Pancreas (tissue), 10 donors: ENCODE results near the gene ANTXR1. TPM values are rescaled to one million over a fixed set of nuclear protein-coding genes. Genes with fewer than 3 reads are reported as not detected.
A peak's percentile ranks its signal among the peaks of the same experiment; 100 is the strongest.

ENCODE experiments used
- ATAC-seq, 4 donors: fragments of 200-7000 bp; cut with Tn5 transposase; one replicate each; pipeline versions ENCODE4 v1.8.0 to v1.9.1; 2020; ENCODE audit warnings: mild to moderate bottlenecking in 4 of 4, moderate library complexity in 4 of 4
- DNase-seq, 6 donors: peaks; one replicate each; pipeline ENCODE4 v3.0.0-alpha.2; 2020
- FAIRE-seq: peaks from 2 replicates; lab custom pipeline; 2012; peaks lifted over from hg19 to GRCh38; lab: Jason Lieb, UNC
- H3K27ac ChIP-seq, 4 donors: fragments of 200-600 bp; sonication (generic); 1 replicate in 3 of 4; 2 replicates in 1 of 4; pipeline versions ENCODE4 v1.5.0 to v1.8.0; 2020
- H3K27me3 ChIP-seq, 4 donors: fragments of 200-600 bp; one replicate each; pipeline ENCODE4 v1.8.0; 2021
- H3K36me3 ChIP-seq, 3 donors: fragments of 200-600 bp; sonication (generic) in 1 of 3; one replicate each; pipeline versions ENCODE4 v1.5.0 to v1.8.0; 2020 to 2021
- H3K4me1 ChIP-seq, 3 donors: fragments of 200-600 bp; one replicate each; pipeline ENCODE4 v1.8.0; 2021
- H3K4me3 ChIP-seq, 4 donors: fragments of 200-600 bp; sonication (generic) in 2 of 4; one replicate each; pipeline versions ENCODE4 v1.5.0 to v1.8.0; 2020 to 2021
- H3K9me3 ChIP-seq, 4 donors: fragments of 200-600 bp; one replicate each; pipeline ENCODE4 v1.8.0; 2021
- WGBS, 2 donors: extraction: QIAGEN DNeasy Blood & Tissue Kit; methylation state at CpG; one replicate each; pipeline ENCODE4 v1.1.7; 2013; 5-methylcytosine and 5-hydroxymethylcytosine counted together
- intact Hi-C, 3 donors: fragments of 100-400 bp; cut with DNase I; formaldehyde crosslinking; loops; one replicate each; pipeline versions ENCODE4 v1.11.1 to v1.14.2; 2022
- polyA plus RNA-seq, 2 donors: library from polyadenylated mRNA; stranded (reverse); fragments of 200-250 nt; gene quantifications; one replicate each; pipeline ENCODE4 v1.2.3, GENCODE V29; 2013
- total RNA-seq, 6 donors: library from RNA; stranded (reverse); fragmentation: NEBNext Ultra II Directional in 4 of 6; extraction: Animal tissue kit (Norgen Biotek cat#: 25700) in 4 of 6; gene quantifications; one replicate each; pipeline versions ENCODE4 v1.2.1 to v1.2.4, GENCODE V29; 2021 to 2023
- TF ChIP-seq, protein P1 (sequence below), 4 donors: fragments of 200-600 bp; sonication (generic) in 3 of 4; IDR thresholded peaks; one replicate each; pipeline versions ENCODE4 v1.5.0 to v1.8.0; 2021; ENCODE audit warnings: antibody characterized with exemption in 4 of 4
- donor health status: healthy with polysubstance abuse.
- donor health status: DM: no; HTN: no; CAD: no; lungs with moderate emphysema.
- donor health status: DM: no; HTN: no; CAD: no.
- donor health status: control.
- donor health status: control.
- donor health status: Bipolar disorder and iron deficiency.
- donor health status: DM: yes; HTN: yes; CAD: no.
- donor health status: DM: no; HTN: no; CAD: no.
- donor health status: DM: no; HTN: no; CAD: no.
- donor health status: DM: yes; HTN: yes; CAD: no.

Gene ANTXR1
- total and polyA plus RNA-seq, 8 donors: 1.7 to 23.4 (median 2.5) TPM

GRCh38 chr2:69147841-69148533, 135.0 kb downstream of the ANTXR1 start:
- no peak for DNase-seq
- no peak for ATAC-seq
- Histone ChIP-seq H3K27ac (no peak overlapping the region), H3K27me3 (no peaks in the 10 kb centered on the region), H3K9me3 (no peaks in the 10 kb centered on the region), H3K36me3 (no peaks in the 10 kb centered on the region), H3K4me1 (no peaks in the 10 kb centered on the region), H3K4me3 (no peak overlapping the region)
- intact Hi-C loops: no loop called here
- 60 to 69% methylated on average over 13 of the region's 13 CpGs for WGBS, 2 donors
- TF ChIP-seq, protein P1, sequence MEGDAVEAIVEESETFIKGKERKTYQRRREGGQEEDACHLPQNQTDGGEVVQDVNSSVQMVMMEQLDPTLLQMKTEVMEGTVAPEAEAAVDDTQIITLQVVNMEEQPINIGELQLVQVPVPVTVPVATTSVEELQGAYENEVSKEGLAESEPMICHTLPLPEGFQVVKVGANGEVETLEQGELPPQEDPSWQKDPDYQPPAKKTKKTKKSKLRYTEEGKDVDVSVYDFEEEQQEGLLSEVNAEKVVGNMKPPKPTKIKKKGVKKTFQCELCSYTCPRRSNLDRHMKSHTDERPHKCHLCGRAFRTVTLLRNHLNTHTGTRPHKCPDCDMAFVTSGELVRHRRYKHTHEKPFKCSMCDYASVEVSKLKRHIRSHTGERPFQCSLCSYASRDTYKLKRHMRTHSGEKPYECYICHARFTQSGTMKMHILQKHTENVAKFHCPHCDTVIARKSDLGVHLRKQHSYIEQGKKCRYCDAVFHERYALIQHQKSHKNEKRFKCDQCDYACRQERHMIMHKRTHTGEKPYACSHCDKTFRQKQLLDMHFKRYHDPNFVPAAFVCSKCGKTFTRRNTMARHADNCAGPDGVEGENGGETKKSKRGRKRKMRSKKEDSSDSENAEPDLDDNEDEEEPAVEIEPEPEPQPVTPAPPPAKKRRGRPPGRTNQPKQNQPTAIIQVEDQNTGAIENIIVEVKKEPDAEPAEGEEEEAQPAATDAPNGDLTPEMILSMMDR (IDR thresholded peaks at IDR 0.05): no peak
- FAIRE-seq: no peak

DNA sequence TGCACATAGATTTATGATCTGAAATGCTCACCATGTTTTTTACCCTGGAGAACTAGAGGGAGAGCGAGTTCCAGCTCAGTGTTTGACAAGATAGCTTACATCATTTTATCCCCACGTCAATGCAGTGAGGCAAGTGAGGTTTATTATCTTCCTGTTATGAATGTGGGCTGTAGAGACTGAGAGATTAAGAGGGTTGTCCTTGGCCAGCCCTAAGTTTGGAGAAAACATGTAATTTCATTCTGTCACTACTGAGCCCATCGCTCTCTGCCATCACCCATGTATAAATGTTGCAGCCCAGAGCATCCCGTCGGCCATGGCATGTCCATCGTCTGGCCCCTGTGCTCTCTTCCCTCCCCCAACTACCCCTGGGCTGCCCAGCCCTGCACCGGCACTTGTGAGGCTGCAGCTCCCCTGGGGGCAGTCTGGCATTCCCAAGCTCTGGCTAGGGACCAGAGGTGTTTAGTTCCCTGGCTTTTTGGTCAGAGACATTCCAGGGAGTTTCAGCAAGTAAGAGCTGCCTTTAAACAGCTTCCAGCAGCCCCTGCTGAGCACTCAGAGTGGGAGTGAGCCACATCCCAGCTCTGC, 136.7 kb downstream of the ANTXR1 start:
- peak in 2 of 4 donors; percentile 25 to 37 for ATAC-seq
- TF ChIP-seq, protein P1 (IDR thresholded peaks at IDR 0.05): no peak
- DNase-seq: no peak
- H3K36me3 ChIP-seq: no peaks in the 10 kb centered on the region
- H3K4me1 ChIP-seq: no peaks in the 10 kb centered on the region
- H3K4me3 ChIP-seq: no peak overlapping the region
- H3K27ac ChIP-seq: no peak overlapping the region
- no peaks in the 10 kb centered on the region for H3K27me3 ChIP-seq
- 52 to 53% methylated on average over 7 of the region's 7 CpGs for WGBS, 2 donors
- no peak for FAIRE-seq
- intact Hi-C loops: no loop called here
- no peaks in the 10 kb centered on the region for H3K9me3 ChIP-seq

DNA sequence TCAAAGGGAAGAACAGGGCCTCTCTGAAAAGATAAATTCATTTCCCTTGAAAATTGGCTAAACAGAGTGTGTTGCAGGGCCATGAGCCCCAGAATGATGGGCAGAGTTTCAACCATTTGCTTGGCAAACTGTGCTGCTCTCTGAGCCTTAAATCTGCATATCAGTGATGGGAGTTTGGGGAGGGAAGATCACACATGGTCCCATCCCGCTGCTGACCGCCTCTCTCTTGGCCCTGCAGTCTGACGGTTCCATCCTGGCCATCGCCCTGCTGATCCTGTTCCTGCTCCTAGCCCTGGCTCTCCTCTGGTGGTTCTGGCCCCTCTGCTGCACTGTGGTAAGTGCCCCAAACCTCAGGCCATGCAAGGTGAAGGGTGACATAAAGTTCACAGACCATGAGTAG, 139.0 kb downstream of the ANTXR1 start:
- intact Hi-C loops: no loop called here
- DNase-seq (no peak), ATAC-seq (no peak), FAIRE-seq (no peak)
- H3K9me3 ChIP-seq: no peaks in the 10 kb centered on the region
- H3K4me3 ChIP-seq: no peak overlapping the region
- WGBS, 2 donors: 89 to 91% methylated on average over 4 of the region's 4 CpGs
- no peaks in the 10 kb centered on the region for H3K27me3 ChIP-seq
- no peaks in the 10 kb centered on the region for H3K36me3 ChIP-seq
- no peaks in the 10 kb centered on the region for H3K4me1 ChIP-seq
- TF ChIP-seq, protein P1 (IDR thresholded peaks at IDR 0.05): no peak
- H3K27ac ChIP-seq: no peak overlapping the region

- Histone ChIP-seq H3K4me1 (no peaks in the 10 kb centered on the region), H3K4me3 (no peak overlapping the region), H3K27me3 (no peaks in the 10 kb centered on the region), H3K27ac (no peak overlapping the region), H3K9me3 (no peaks in the 10 kb centered on the region), H3K36me3 (no peaks in the 10 kb centered on the region)
- FAIRE-seq (no peak), DNase-seq (no peak), ATAC-seq (no peak)
- WGBS, 2 donors: 85 to 90% methylated on average over 3 of the region's 3 CpGs
- intact Hi-C loops: no loop called here
- TF ChIP-seq, protein P1 (IDR thresholded peaks at IDR 0.05): no peak
These were observed 140.0 kb downstream of the ANTXR1 start for GRCh38 chr2:69152847-69153583.
